Naive thymus-derived CD4-positive, alpha-beta T cell (primary cell): Measurements from ENCODE around the gene FAU. TPM values are rescaled to one million over a fixed set of nuclear protein-coding genes. Genes with fewer than 3 reads are reported as not detected.

Source experiments
- ATAC-seq: fragments of 150-1000 bp; cut with Tn5 transposase; 2 replicates; pipeline ENCODE4 v1.10.0; 2021; ENCODE audit warnings: mild to moderate bottlenecking, moderate library complexity
- CTCF ChIA-PET: fragments of 350-600 bp; sonication (Branson Sonifier 250); formaldehyde crosslinking; loops from one replicate; lab custom pipeline; 2021; ENCODE audit warnings: antibody characterized with exemption; lab: Charles Lee
- POLR2A ChIA-PET: fragments of 350-600 bp; sonication (Branson Sonifier 250); formaldehyde crosslinking; loops from one replicate; lab custom pipeline; 2021; ENCODE audit warnings: antibody characterized with exemption, inconsistent platforms; lab: Charles Lee
- DNase-seq, 9 donors: peaks; one replicate each; pipeline versions ENCODE4 v3.0.0 to v3.0.0-alpha.2; 2020 to 2022; ENCODE audit warnings: mixed read lengths in 1 of 9
- H3K27ac ChIP-seq: one replicate; pipeline ENCODE4 v1.7.0; 2013; ENCODE audit warnings: mild to moderate bottlenecking, low read depth, low read length, moderate library complexity
- H3K27me3 ChIP-seq, 2 donors: one replicate each; pipeline ENCODE4 v1.7.0; 2013; ENCODE audit warnings: low read length in 2 of 2, mild to moderate bottlenecking in 2 of 2, moderate library complexity in 2 of 2; ENCODE audit not compliant: control insufficient read depth in 2 of 2, insufficient read depth in 2 of 2
- H3K36me3 ChIP-seq, 3 experiments: 1 replicate in 2 of 3; 2 replicates in 1 of 3; pipeline ENCODE4 v1.7.0; 2013; ENCODE audit warnings: low read length in 3 of 3, mild to moderate bottlenecking in 3 of 3, moderate library complexity in 1 of 3; ENCODE audit not compliant: insufficient read depth in 3 of 3, control insufficient read depth in 2 of 3
- H3K4me1 ChIP-seq, 2 donors: one replicate each; pipeline ENCODE4 v1.7.0; 2013; ENCODE audit warnings: low read length in 2 of 2, mild to moderate bottlenecking in 2 of 2, moderate library complexity in 1 of 2; ENCODE audit not compliant: control insufficient read depth in 2 of 2, insufficient read depth in 2 of 2
- H3K4me3 ChIP-seq: 2 replicates; pipeline ENCODE4 v1.7.0; 2013; ENCODE audit warnings: mild to moderate bottlenecking, low read length
- H3K9me3 ChIP-seq, 3 experiments: 1 replicate in 2 of 3; 2 replicates in 1 of 3; pipeline ENCODE4 v1.7.0; 2013; ENCODE audit warnings: low read length in 3 of 3; ENCODE audit not compliant: control insufficient read depth in 2 of 3
- H3K27ac Mint-ChIP-seq, 9 donors: one replicate each; pipeline ENCODE4 v1.8.0; 2020 to 2022; ENCODE audit warnings: mixed read lengths in 9 of 9, mild to moderate bottlenecking in 8 of 9, moderate library complexity in 5 of 9, inconsistent platforms in 2 of 9
- H3K27me3 Mint-ChIP-seq, 5 donors: one replicate each; pipeline ENCODE4 v1.8.0; 2021 to 2022; ENCODE audit warnings: mixed read lengths in 5 of 5, mild to moderate bottlenecking in 1 of 5
- H3K36me3 Mint-ChIP-seq, 5 donors: one replicate each; pipeline ENCODE4 v1.8.0; 2020 to 2022; ENCODE audit warnings: mixed read lengths in 5 of 5, mild to moderate bottlenecking in 3 of 5, inconsistent platforms in 1 of 5
- H3K4me1 Mint-ChIP-seq, 7 donors: one replicate each; pipeline ENCODE4 v1.8.0; 2020 to 2022; ENCODE audit warnings: mixed read lengths in 7 of 7, mild to moderate bottlenecking in 3 of 7, inconsistent platforms in 1 of 7
- H3K4me3 Mint-ChIP-seq, 10 donors: one replicate each; pipeline ENCODE4 v1.8.0; 2020 to 2022; ENCODE audit warnings: mild to moderate bottlenecking in 10 of 10, mixed read lengths in 10 of 10, moderate library complexity in 6 of 10, inconsistent platforms in 2 of 10
- H3K9me3 Mint-ChIP-seq, 11 donors: one replicate each; pipeline ENCODE4 v1.8.0; 2020 to 2022; ENCODE audit warnings: mixed read lengths in 11 of 11, mild to moderate bottlenecking in 4 of 11, inconsistent platforms in 1 of 11, moderate library complexity in 1 of 11
- intact Hi-C, 2 donors: fragments of 100-400 bp; cut with micrococcal nuclease; formaldehyde crosslinking; loops; one replicate each; pipeline ENCODE4 v1.15.1; 2023
- polyA plus RNA-seq, 2 donors: library from polyadenylated mRNA; unstranded; fragments of 300-500 nt; fragmentation: Illumina TruSeq; gene quantifications; one replicate each; pipeline ENCODE4 v1.2.3, GENCODE V29; 2021
- total RNA-seq, 6 experiments: library from RNA in 5 of 6; stranded (reverse) in 5 of 6; gene quantifications; 1 replicate in 5 of 6; 2 replicates in 1 of 6; pipeline ENCODE4 v1.2.3 and lab custom pipeline; 2021 to 2026

Gene FAU
- total and polyA plus RNA-seq, 7 experiments from 2014 or later, result 1,053 to 1,849 (median 1,372) TPM

- H3K27ac Mint-ChIP-seq, result peak overlapping the region in 4 of 9 donors; percentile 39 to 82 (median 44)
- H3K9me3 Mint-ChIP-seq, result peaks cover 0 to 6% (median 0%) of the 10 kb centered on the region in 11 donors
- Histone ChIP-seq H3K36me3 (peaks cover 11 to 76% (median 35%) of the 10 kb centered on the region in 3 experiments), H3K27ac (peak overlapping the region; percentile 99), H3K4me3 (no peak overlapping the region), H3K9me3 (no peaks in the 10 kb centered on the region), H3K4me1 (peaks cover 10 to 19% of the 10 kb centered on the region in 2 donors), H3K27me3 (no peaks in the 10 kb centered on the region)
- ATAC-seq (no peak), DNase-seq (no peak)
- CTCF ChIA-PET, result interaction anchor here (0.6 to 1.0 kb wide), 3 partner anchors 10 to 870 kb away, joined by 3 to 5 read pairs (median 4); partner anchors contain the start of genes FAU, MRPL49 and ZNHIT2
- peaks cover 3 to 22% (median 4%) of the 10 kb centered on the region in 5 donors for H3K36me3 Mint-ChIP-seq
- no peaks in the 10 kb centered on the region for H3K27me3 Mint-ChIP-seq
- intact Hi-C loops, result no loop called here
- no peak overlapping the region for H3K4me3 Mint-ChIP-seq
- peaks cover 19 to 38% (median 31%) of the 10 kb centered on the region in 7 donors for H3K4me1 Mint-ChIP-seq
- POLR2A ChIA-PET, result interaction anchor here (0.6 to 8.9 kb wide), 5 partner anchors 11 to 389 kb away, joined by 3 to 237 read pairs (median 9); partner anchors contain the start of genes FAU, MRPL49, TM7SF2 and ZNHIT2
Observed at GRCh38 chr11:65131417-65131776, 9.5 kb upstream of the FAU start.

GRCh38 chr11:65130631-65131416 is 8.9 kb upstream of the FAU start:
- H3K27ac ChIP-seq, result no peak overlapping the region
- peaks cover 4 to 24% (median 4%) of the 10 kb centered on the region in 5 donors for H3K36me3 Mint-ChIP-seq
- intact Hi-C loops, result no loop called here

GRCh38 chr11:65129649-65130441 is 7.9 kb upstream of the FAU start:
- Histone ChIP-seq H3K36me3 (peaks cover 13 to 91% (median 37%) of the 10 kb centered on the region in 3 experiments), H3K27me3 (no peaks in the 10 kb centered on the region), H3K9me3 (no peaks in the 10 kb centered on the region), H3K27ac (no peak overlapping the region), H3K4me3 (no peak overlapping the region), H3K4me1 (peaks cover 0 to 8% of the 10 kb centered on the region in 2 donors)
- Mint-ChIP-seq H3K27me3 (no peaks in the 10 kb centered on the region), H3K27ac (peak overlapping the region in 1 of 9 donors; percentile 19), H3K9me3 (peaks cover 0 to 6% (median 0%) of the 10 kb centered on the region in 11 donors), H3K36me3 (peaks cover 4 to 32% (median 4%) of the 10 kb centered on the region in 5 donors), H3K4me1 (peaks cover 12 to 23% (median 20%) of the 10 kb centered on the region in 7 donors), H3K4me3 (no peak overlapping the region)
- ChIA-PET CTCF (interaction anchor here (1.1 kb wide), 1 partner anchor 19 kb away, joined by 3 read pairs; no protein-coding TSS in a partner anchor), POLR2A (interaction anchor here (0.6 to 8.9 kb wide), 4 partner anchors 9 to 290 kb away, joined by 4 to 237 read pairs (median 6); partner anchors contain the start of genes FAU, MRPL49, TM7SF2 and ZNHIT2)
- intact Hi-C loops, result no loop called here
- ATAC-seq (no peak), DNase-seq (no peak)

More at GRCh38 chr11:65130631-65131416, 8.9 kb upstream of the FAU start:
- no peaks in the 10 kb centered on the region for H3K27me3 ChIP-seq
- H3K27me3 Mint-ChIP-seq, result no peaks in the 10 kb centered on the region
- H3K4me1 ChIP-seq, result peaks cover 6 to 13% of the 10 kb centered on the region in 2 donors
- DNase-seq (no peak), ATAC-seq (no peak)
- POLR2A ChIA-PET, result interaction anchor here (1.5 to 8.9 kb wide), 4 partner anchors 10 to 23 kb away, joined by 5 to 237 read pairs (median 27); partner anchors contain the start of genes FAU, MRPL49, TM7SF2 and ZNHIT2
- H3K4me3 Mint-ChIP-seq, result peak overlapping the region in 4 of 10 donors; percentile 4 to 68 (median 12)
- H3K9me3 ChIP-seq, result no peaks in the 10 kb centered on the region
- H3K4me3 ChIP-seq, result no peak overlapping the region
- H3K4me1 Mint-ChIP-seq, result peaks cover 13 to 32% (median 26%) of the 10 kb centered on the region in 7 donors
- H3K27ac Mint-ChIP-seq, result peak overlapping the region in 6 of 9 donors; percentile 39 to 82 (median 55)
- CTCF ChIA-PET, result interaction anchor here (0.7 to 1.0 kb wide), 2 partner anchors 9 to 14 kb away, joined by 3 to 4 read pairs; partner anchors contain the start of genes FAU, MRPL49 and ZNHIT2
- peaks cover 0 to 6% (median 0%) of the 10 kb centered on the region in 11 donors for H3K9me3 Mint-ChIP-seq
- H3K36me3 ChIP-seq, result peaks cover 13 to 82% (median 37%) of the 10 kb centered on the region in 3 experiments

GRCh38 chr11:65128182-65129145 is 6.5 kb upstream of the FAU start:
- Mint-ChIP-seq H3K4me3 (no peak overlapping the region), H3K36me3 (peaks cover 4 to 33% (median 4%) of the 10 kb centered on the region in 5 donors), H3K9me3 (peaks cover 0 to 3% (median 0%) of the 10 kb centered on the region in 11 donors), H3K4me1 (peaks cover 13 to 27% (median 21%) of the 10 kb centered on the region in 7 donors), H3K27me3 (no peaks in the 10 kb centered on the region), H3K27ac (peak overlapping the region in 1 of 9 donors; percentile 49)
- ATAC-seq, result no peak
- Histone ChIP-seq H3K36me3 (peaks cover 13 to 91% (median 37%) of the 10 kb centered on the region in 3 experiments), H3K27ac (no peak overlapping the region), H3K9me3 (no peaks in the 10 kb centered on the region), H3K4me3 (no peak overlapping the region), H3K4me1 (peaks cover 0 to 8% of the 10 kb centered on the region in 2 donors), H3K27me3 (no peaks in the 10 kb centered on the region)
- no peak for DNase-seq
- POLR2A ChIA-PET, result interaction anchor here (0.7 to 2.0 kb wide), 5 partner anchors 10 to 54 kb away, joined by 3 to 8 read pairs (median 4); partner anchors contain the start of genes CAPN1 and TM7SF2
- intact Hi-C loops, result no loop called here
- CTCF ChIA-PET, result no interaction called here

GRCh38 chr11:65127473-65128181 is 5.7 kb upstream of the FAU start:
- DNase-seq, result no peak
- Histone ChIP-seq H3K36me3 (peaks cover 13 to 86% (median 37%) of the 10 kb centered on the region in 3 experiments), H3K4me3 (no peak overlapping the region), H3K9me3 (no peaks in the 10 kb centered on the region), H3K27me3 (no peaks in the 10 kb centered on the region), H3K4me1 (peaks cover 6 to 7% of the 10 kb centered on the region in 2 donors), H3K27ac (no peak overlapping the region)
- Mint-ChIP-seq H3K27ac (peak overlapping the region in 1 of 9 donors; percentile 5), H3K36me3 (peaks cover 4 to 33% (median 4%) of the 10 kb centered on the region in 5 donors), H3K4me3 (no peak overlapping the region), H3K27me3 (no peaks in the 10 kb centered on the region), H3K9me3 (peaks cover 0 to 3% (median 0%) of the 10 kb centered on the region in 11 donors), H3K4me1 (peaks cover 5 to 26% (median 18%) of the 10 kb centered on the region in 7 donors)
- no peak for ATAC-seq
- intact Hi-C loops, result no loop called here
- ChIA-PET POLR2A (interaction anchor here (1.3 to 2.0 kb wide), 4 partner anchors 7 to 55 kb away, joined by 4 to 8 read pairs (median 4); partner anchors contain the start of genes CAPN1 and TM7SF2), CTCF (no interaction called here)
